Astrocyte (in vitro differentiated cells and primary cell): ENCODE data around the gene FCER2. TPM values are rescaled to one million over a fixed set of nuclear protein-coding genes. Genes with fewer than 3 reads are reported as not detected.

ENCODE experiments used
- DNase-seq: peaks from one replicate; pipeline ENCODE4 v3.0.0-alpha.2; 2010; ENCODE audit warnings: low read depth
- FAIRE-seq: peaks from 2 replicates; lab custom pipeline; 2011; peaks lifted over from hg19 to GRCh38; lab: Jason Lieb, UNC
- H2AFZ ChIP-seq: 2 replicates; pipeline ENCODE4 v1.6.0; 2012; ENCODE audit warnings: low read depth, low read length, inconsistent platforms
- H3K27ac ChIP-seq: 2 replicates; pipeline ENCODE4 v1.5.1; 2011; ENCODE audit warnings: low read depth, low read length, inconsistent platforms
- H3K27me3 ChIP-seq: 2 replicates; pipeline ENCODE4 v1.6.0; 2011; ENCODE audit warnings: low read length, inconsistent platforms; ENCODE audit not compliant: insufficient read depth
- H3K36me3 ChIP-seq: 2 replicates; pipeline ENCODE4 v1.5.1; 2011; ENCODE audit warnings: low read length, inconsistent platforms; ENCODE audit not compliant: insufficient read depth
- H3K4me1 ChIP-seq: 2 replicates; pipeline ENCODE4 v1.5.1; 2011; ENCODE audit warnings: low read length, inconsistent platforms; ENCODE audit not compliant: insufficient read depth
- H3K4me2 ChIP-seq: 2 replicates; pipeline ENCODE4 v1.6.0; 2012; ENCODE audit warnings: low read length, inconsistent platforms
- H3K4me3 ChIP-seq: 2 replicates; pipeline ENCODE4 v1.5.1; 2011; ENCODE audit warnings: low read depth, mild to moderate bottlenecking, low read length, inconsistent platforms; ENCODE audit not compliant: insufficient read depth
- H3K79me2 ChIP-seq: 2 replicates; pipeline ENCODE4 v1.6.0; 2012; ENCODE audit warnings: mild to moderate bottlenecking, low read length, inconsistent platforms; ENCODE audit not compliant: insufficient read depth
- H3K9ac ChIP-seq: 2 replicates; pipeline ENCODE4 v1.6.0; 2012; ENCODE audit warnings: mild to moderate bottlenecking, low read length, inconsistent platforms
- H3K9me3 ChIP-seq: 2 replicates; pipeline ENCODE4 v1.5.1; 2012; ENCODE audit warnings: low read depth, mild to moderate bottlenecking, low read length, inconsistent platforms; ENCODE audit not compliant: insufficient read depth
- H4K20me1 ChIP-seq: 2 replicates; pipeline ENCODE4 v1.6.0; 2012; ENCODE audit warnings: low read length, inconsistent platforms; ENCODE audit not compliant: insufficient read depth
- H3K27ac Mint-ChIP-seq: one replicate; pipeline ENCODE4 v1.8.0; 2021; ENCODE audit warnings: mild to moderate bottlenecking, mixed read lengths; ENCODE audit not compliant: unreplicated experiment
- H3K27me3 Mint-ChIP-seq: one replicate; pipeline ENCODE4 v1.8.0; 2021; ENCODE audit warnings: low read depth, mixed read lengths; ENCODE audit not compliant: unreplicated experiment
- H3K36me3 Mint-ChIP-seq: one replicate; pipeline ENCODE4 v1.8.0; 2021; ENCODE audit warnings: low read depth, mixed read lengths; ENCODE audit not compliant: unreplicated experiment
- H3K4me1 Mint-ChIP-seq: one replicate; pipeline ENCODE4 v1.8.0; 2021; ENCODE audit warnings: low read depth, mixed read lengths; ENCODE audit not compliant: unreplicated experiment
- H3K4me3 Mint-ChIP-seq: one replicate; pipeline ENCODE4 v1.8.0; 2021; ENCODE audit warnings: mild to moderate bottlenecking, moderate library complexity, mixed read lengths; ENCODE audit not compliant: unreplicated experiment
- H3K9me3 Mint-ChIP-seq: one replicate; pipeline ENCODE4 v1.8.0; 2021; ENCODE audit warnings: mild to moderate bottlenecking, mixed read lengths; ENCODE audit not compliant: unreplicated experiment
- EZH2 ChIP-seq: IDR thresholded peaks from 2 replicates; pipeline ENCODE4 v1.6.1; 2012; ENCODE audit warnings: mild to moderate bottlenecking, low read length, inconsistent platforms; ENCODE audit not compliant: insufficient read depth
- total RNA-seq: library from RNA; stranded (reverse); gene quantifications from 2 replicates; pipeline ENCODE4 v1.2.1, GENCODE V29; 2021
- TF ChIP-seq, protein P1 (sequence below): IDR thresholded peaks from 2 replicates; pipeline ENCODE4 v1.5.1; 2011; ENCODE audit warnings: low read depth, mild to moderate bottlenecking, inconsistent platforms, low read length, moderate library complexity; ENCODE audit not compliant: insufficient read depth

Gene FCER2
- total RNA-seq, 1 donor from 2014 or later, result not detected

DNA sequence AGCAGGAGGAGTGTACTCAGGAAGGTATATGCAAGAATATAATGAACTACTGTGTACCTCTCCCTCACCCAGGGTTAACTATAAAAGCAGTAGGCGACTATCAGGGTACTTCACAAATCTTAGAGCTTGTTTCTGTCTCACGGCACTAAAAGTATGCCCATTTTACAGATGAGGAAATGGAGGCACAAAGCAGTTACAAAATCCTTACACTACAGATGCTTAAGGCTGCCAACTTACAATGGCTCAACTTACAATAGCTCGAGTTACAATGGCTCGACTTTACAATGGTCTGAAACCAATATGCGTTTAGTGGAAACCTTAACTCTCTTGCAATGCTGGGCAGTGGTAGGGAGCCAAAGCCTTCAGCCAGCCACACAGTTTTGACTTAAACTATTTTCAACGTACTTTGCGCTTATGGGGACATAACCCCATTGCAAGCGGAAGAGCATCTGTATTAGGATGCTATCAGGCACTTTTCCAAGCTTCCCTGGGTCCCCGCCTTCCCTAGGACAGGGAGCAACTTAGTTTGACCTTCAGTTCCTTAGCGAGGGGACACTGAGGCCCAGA is 4.1 kb downstream of the FCER2 start:
- Histone ChIP-seq H3K9me3 (no peaks in the 10 kb centered on the region), H2AFZ (no peak overlapping the region), H4K20me1 (no peaks in the 10 kb centered on the region), H3K4me3 (no peak overlapping the region), H3K36me3 (no peaks in the 10 kb centered on the region), H3K79me2 (no peaks in the 10 kb centered on the region), H3K9ac (no peak overlapping the region), H3K27me3 (no peaks in the 10 kb centered on the region), H3K27ac (no peak overlapping the region), H3K4me2 (no peak overlapping the region), H3K4me1 (no peaks in the 10 kb centered on the region)
- H3K27ac Mint-ChIP-seq, result no peak overlapping the region
- peaks cover 38% of the 10 kb centered on the region for H3K27me3 Mint-ChIP-seq
- H3K4me1 Mint-ChIP-seq, result no peaks in the 10 kb centered on the region
- H3K4me3 Mint-ChIP-seq, result no peak overlapping the region
- FAIRE-seq (no peak), DNase-seq (no peak)
- TF ChIP-seq, protein P1, sequence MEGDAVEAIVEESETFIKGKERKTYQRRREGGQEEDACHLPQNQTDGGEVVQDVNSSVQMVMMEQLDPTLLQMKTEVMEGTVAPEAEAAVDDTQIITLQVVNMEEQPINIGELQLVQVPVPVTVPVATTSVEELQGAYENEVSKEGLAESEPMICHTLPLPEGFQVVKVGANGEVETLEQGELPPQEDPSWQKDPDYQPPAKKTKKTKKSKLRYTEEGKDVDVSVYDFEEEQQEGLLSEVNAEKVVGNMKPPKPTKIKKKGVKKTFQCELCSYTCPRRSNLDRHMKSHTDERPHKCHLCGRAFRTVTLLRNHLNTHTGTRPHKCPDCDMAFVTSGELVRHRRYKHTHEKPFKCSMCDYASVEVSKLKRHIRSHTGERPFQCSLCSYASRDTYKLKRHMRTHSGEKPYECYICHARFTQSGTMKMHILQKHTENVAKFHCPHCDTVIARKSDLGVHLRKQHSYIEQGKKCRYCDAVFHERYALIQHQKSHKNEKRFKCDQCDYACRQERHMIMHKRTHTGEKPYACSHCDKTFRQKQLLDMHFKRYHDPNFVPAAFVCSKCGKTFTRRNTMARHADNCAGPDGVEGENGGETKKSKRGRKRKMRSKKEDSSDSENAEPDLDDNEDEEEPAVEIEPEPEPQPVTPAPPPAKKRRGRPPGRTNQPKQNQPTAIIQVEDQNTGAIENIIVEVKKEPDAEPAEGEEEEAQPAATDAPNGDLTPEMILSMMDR, result no peak
- no peak for TF ChIP-seq EZH2
- no peaks in the 10 kb centered on the region for H3K36me3 Mint-ChIP-seq
- H3K9me3 Mint-ChIP-seq, result no peaks in the 10 kb centered on the region

DNA sequence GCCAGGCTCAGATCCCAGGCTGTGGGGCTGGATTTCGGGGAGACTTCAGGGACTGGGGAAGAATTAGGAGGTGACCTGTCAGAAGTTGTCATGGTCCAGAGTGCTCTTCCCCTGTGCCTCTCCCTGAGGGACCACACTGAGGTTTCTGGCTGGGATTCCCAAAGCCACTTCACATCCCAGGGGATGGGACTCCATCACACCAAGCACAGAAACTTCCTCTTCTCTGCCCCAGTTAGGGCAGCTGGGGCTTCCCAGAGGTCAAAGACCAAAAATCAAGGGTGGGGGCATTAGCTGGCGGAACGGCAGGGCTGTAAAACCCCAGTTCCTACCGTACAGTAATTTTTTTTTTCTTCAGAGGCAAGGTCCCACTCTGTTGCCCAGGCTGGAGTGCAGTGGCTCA is 7.4 kb downstream of the FCER2 start:
- no peak for DNase-seq
- H3K4me3 ChIP-seq, result no peak overlapping the region
- Mint-ChIP-seq H3K4me1 (no peaks in the 10 kb centered on the region), H3K9me3 (no peaks in the 10 kb centered on the region), H3K36me3 (no peaks in the 10 kb centered on the region), H3K4me3 (no peak overlapping the region), H3K27me3 (peaks cover 22% of the 10 kb centered on the region), H3K27ac (no peak overlapping the region)
- H4K20me1 ChIP-seq, result no peaks in the 10 kb centered on the region
- H2AFZ ChIP-seq, result no peak overlapping the region
- no peaks in the 10 kb centered on the region for H3K9me3 ChIP-seq
- TF ChIP-seq, protein P1, result no peak
- TF ChIP-seq EZH2, result no peak
- no peaks in the 10 kb centered on the region for H3K27me3 ChIP-seq
- H3K79me2 ChIP-seq, result no peaks in the 10 kb centered on the region
- H3K4me1 ChIP-seq, result no peaks in the 10 kb centered on the region
- no peak overlapping the region for H3K4me2 ChIP-seq
- no peak overlapping the region for H3K27ac ChIP-seq
- no peaks in the 10 kb centered on the region for H3K36me3 ChIP-seq
- no peak overlapping the region for H3K9ac ChIP-seq
- FAIRE-seq, result no peak

DNA sequence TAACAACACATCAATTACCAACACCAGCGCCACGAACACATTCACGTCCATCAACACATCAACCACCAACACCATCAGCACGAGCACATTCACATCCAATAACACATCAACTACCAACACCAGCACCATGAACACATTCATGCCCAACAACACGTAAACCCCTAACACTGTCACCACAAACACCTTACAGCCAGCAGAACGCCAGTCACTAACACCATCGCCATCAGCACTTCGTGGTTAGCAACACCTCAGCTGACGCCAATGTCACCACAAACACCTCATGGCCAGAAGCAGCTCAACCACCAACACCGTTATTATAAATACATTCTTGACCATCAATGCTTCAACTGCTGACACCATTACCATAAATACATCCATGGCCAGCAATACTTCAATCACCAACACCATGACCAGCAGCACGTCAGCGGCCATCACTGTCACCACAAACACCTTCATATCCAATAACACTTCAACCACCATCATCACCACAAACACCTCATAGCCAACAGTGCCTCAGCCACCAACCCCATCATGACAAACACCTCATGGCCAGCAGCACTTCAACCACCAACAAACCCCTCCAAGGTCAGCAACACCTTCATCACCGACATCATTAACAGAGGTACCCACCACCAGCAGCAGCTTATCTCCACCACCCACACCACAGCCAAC is 9.4 kb downstream of the FCER2 start:
- FAIRE-seq (no peak), DNase-seq (no peak)
- H3K27me3 Mint-ChIP-seq, result peaks cover 6% of the 10 kb centered on the region

More for the DNA sequence above, 9.4 kb downstream of the FCER2 start:
- TF ChIP-seq, protein P1, result no peak
- no peak for TF ChIP-seq EZH2
- Histone ChIP-seq H3K36me3 (no peaks in the 10 kb centered on the region), H3K4me3 (no peak overlapping the region), H2AFZ (no peak overlapping the region), H3K79me2 (no peaks in the 10 kb centered on the region), H3K4me2 (no peak overlapping the region), H3K9ac (no peak overlapping the region), H3K9me3 (no peaks in the 10 kb centered on the region), H3K27ac (no peak overlapping the region), H3K27me3 (no peaks in the 10 kb centered on the region), H3K4me1 (no peaks in the 10 kb centered on the region), H4K20me1 (no peaks in the 10 kb centered on the region)
- H3K4me1 Mint-ChIP-seq, result no peaks in the 10 kb centered on the region
- H3K4me3 Mint-ChIP-seq, result no peak overlapping the region
- H3K9me3 Mint-ChIP-seq, result no peaks in the 10 kb centered on the region
- no peak overlapping the region for H3K27ac Mint-ChIP-seq
- no peaks in the 10 kb centered on the region for H3K36me3 Mint-ChIP-seq
